GM21447 (cell line): ENCODE results near the gene TMEM132D.
"Not testable (repeated sequence)": the region's sequence is repeated elsewhere in the genome, so short reads cannot be mapped to it uniquely, and the experiment has no call there.

Experiments used
- ATAC-seq: cut with Tn5 transposase; IDR thresholded peaks from one replicate; pipeline ENCODE4 v1.9.1; 2021; ENCODE audit not compliant: unreplicated experiment

TMEM132D gene

GRCh38 chr12:129903956-129904829, at the start of gene TMEM132D:
TSS of gene TMEM132D (minus strand) at chr12:129904025.
- no peak for ATAC-seq

DNA sequence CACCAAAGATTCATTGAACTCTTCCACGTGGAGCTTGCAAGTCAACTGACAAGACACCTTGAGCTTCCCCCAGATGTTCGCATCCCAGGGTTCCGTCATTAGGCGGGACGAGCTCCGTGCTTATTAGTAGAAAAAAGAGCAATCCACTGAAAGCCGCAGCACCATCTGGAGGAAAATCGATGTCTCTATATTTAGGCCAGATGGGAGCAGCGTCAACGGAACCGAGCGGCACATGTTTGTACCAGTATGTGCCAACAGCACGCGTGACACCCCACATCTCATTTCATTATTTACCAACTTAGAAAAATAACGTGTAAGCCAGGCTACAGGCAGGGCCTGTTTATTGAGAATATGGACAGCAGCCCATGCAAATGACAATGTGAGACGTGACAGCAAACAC, 45.8 kb upstream of the TMEM132D start:
- no peak for ATAC-seq

- no peak for ATAC-seq
Observed at GRCh38 chr12:129941618-129942017, 37.8 kb upstream of the TMEM132D start.

GRCh38 chr12:129938089-129938488, 34.3 kb upstream of the TMEM132D start:
- no peak for ATAC-seq

DNA sequence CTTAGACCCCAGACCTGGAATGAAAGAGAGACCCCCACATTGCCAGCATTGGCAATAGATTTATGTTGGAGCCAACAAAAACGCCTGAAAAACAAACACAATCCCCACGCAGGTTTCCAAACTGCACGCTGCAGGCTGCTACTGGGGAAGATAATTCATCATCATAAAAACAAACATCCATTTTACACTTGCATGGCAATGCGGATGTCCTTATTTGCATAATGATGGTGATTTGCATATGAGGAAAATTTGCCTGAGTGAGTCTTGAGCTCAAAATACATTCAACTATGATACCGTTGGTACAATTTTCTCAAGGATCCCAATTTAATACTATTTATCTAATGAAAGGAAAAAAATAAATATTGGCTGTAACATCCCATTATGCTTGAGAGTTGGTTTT, 33.6 kb upstream of the TMEM132D start:
- no peak for ATAC-seq

GRCh38 chr12:129928643-129929042, 24.8 kb upstream of the TMEM132D start:
- ATAC-seq: no peak

DNA sequence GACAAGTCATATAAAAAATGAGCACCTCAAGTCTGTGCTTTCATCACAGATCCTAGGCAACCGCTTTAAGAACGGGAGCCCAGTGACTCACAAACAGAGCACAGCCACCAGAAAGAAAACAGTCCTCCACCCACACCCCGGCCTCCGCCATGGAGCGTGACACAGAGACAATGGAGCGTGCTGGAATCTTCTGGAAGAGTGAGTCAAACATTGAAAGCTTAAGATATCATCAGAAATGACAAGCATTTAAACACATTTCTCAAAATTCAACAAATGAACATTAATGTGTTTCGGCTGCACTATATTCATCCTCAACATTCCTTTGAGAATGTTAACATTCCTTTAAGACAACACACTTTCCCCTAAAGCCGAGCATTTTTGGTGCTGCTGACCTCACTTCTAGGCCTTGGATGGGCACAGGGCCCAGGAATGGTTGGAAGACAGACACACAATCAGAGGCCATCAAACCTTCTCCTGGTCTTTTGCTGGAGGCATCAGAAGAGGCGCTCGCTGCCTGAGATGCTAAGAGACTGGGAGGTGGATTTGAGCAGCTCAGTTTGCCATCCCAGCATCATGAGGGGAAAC, 23.6 kb upstream of the TMEM132D start:
- ATAC-seq: no peak

- no peak for ATAC-seq
Observed at GRCh38 chr12:129911428-129912049, 7.7 kb upstream of the TMEM132D start.

GRCh38 chr12:129909051-129910020, 5.5 kb upstream of the TMEM132D start:
- no peak for ATAC-seq

DNA sequence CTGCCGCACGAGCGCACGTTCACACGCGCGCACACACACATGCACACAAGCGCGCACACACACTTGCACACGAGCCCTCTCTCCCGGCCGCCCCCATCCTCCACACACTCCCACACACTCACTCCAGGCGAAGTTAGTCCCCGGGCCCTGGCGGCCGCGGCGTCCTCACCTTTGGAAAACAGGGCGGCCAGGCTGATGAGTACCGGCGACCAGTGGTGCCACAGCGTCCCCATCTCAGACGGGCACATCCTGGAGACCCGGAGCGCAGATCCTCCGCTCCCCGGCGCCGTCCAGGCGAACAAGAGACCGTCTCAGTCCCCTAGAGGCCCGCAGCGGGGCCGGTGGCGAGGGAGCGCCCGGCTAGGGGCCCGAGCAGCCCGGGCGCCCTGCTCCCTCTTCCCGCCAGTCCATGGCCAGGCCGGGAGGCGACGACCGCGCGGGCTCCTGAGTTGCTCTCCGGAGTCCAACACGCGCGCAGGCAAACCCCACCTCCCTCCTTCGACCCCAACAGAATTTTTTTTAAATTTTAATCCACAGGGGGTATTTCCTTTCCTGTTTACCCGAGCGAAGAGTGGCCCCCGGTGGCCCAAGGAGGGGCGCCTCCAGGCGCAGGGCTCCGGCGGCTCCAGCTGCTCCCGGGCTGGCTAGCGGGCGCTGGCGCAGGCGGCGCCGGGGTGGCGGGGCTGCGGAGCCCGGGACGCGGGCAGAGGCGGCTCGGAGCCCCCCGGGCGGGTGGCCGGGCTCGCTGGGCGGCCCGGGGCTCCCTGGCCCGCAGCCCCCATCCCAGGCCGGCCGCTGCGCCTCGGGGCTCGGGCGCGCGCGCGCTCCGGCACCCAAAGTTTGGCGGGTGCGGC, 506 bp downstream of the TMEM132D start:
- ATAC-seq: no peak

DNA sequence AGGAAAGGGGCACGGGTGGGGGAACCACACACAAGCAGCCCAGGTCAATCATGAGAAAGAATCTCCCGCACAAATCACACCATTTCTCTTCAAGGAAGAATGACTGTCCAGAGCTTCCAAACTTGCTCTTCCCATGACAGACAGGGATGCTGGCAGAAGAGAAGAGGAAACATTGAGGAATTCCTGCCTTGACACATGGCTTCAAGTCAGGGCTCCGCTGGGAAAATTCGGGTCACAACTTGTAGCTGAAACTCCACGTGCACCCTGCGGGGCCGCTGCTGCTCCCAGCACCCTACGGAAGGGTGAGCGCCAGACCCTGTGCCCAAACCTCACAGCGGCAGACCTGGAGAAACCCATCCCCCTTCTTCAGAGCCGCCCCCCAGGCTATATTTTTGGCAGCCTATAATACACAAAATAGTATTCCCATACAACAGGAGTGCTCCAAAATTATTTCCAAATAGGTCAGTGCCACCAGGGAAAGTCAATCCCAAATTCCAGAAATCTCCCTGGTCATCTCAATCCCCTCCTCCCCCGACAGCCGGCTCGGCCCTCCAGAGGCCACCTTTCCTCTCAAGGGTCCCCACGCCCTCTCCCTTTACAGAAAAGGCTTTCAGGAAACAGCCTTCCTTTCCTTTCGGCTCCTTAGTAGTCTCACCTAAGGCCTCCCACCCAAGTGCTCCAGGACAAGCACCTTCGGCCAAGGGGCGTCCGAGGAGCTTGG, 1.3 kb downstream of the TMEM132D start:
- ATAC-seq: no peak

- no peak for ATAC-seq
Observed at GRCh38 chr12:129901254-129901653, 2.6 kb downstream of the TMEM132D start.

DNA sequence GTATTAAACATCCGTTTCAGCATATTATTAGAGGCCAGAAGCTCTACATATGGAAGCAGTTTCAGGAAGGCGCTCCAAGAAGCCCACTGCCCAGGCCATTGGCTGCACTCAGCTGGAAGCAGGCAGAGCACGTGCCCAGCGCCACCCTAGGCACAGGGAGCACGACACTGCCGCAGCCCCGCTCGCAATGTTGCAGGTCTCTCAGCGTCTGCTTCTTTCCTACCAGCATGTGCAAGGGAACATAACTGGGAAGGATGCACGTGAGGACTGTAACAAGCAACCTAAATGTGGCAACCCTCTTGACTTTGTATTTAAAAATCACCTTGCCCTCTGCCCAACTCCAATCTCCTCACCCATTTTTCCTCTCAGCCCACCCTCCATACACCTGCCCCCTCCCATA, 3.5 kb downstream of the TMEM132D start:
- ATAC-seq: no peak

- not testable (repeated sequence) for ATAC-seq
Observed at GRCh38 chr12:129899045-129899444, 4.8 kb downstream of the TMEM132D start.

- ATAC-seq: no peak
Observed at GRCh38 chr12:129893691-129894090, 10.1 kb downstream of the TMEM132D start.

DNA sequence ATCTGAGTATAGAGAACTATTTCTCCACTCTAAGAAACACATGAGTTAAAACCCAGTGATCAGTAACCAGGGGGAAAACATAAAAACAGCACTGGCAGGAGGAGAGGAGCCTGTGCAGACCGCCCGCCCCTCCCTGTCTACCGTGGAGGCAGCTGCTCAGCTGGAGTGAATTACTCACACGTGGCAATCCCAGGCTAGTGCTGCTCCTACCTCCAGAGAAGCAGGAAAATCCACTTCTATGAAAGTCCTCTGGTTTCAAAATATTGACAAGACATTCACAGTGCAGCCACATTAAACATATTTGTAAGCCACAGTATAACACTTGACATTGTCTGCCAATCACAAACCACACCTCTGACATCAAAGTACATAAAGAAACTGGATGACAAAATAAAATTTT, 16.7 kb downstream of the TMEM132D start:
- no peak for ATAC-seq

DNA sequence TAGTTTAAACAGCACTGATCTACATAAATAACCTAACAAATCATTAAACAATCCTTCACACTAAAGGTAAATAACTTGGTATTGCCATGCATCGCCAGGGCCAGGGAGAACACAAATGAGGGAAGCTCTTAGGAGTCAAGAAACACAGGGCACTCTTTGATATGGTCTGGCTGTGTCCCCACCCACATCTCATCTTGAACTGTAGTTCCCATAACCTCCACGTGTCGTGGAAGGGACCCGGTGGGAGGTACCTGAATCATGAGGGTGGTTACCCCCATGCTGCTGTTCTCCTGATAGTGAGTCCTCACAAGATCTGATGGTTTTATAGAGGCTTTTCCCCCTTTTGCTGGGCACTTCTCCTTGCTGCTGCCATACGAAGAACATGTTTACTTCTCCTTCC, 17.3 kb downstream of the TMEM132D start:
- ATAC-seq: no peak

- no peak for ATAC-seq
Observed at GRCh38 chr12:129885287-129885686, 18.5 kb downstream of the TMEM132D start.

GRCh38 chr12:129877411-129877810, 26.4 kb downstream of the TMEM132D start:
- ATAC-seq: no peak
